ENCODE results near the gene ABLIM2.

ABLIM2 gene

GRCh38 chr4:8047837-8048678 is 110.6 kb downstream of the ABLIM2 start:
- no peak for DNase-seq (ENCODE audit: low spot score)

GRCh38 chr4:8046925-8047541 is 111.6 kb downstream of the ABLIM2 start:
- no peak for DNase-seq (ENCODE audit: low spot score)

GRCh38 chr4:8045909-8046308 is 112.7 kb downstream of the ABLIM2 start:
- no peak for DNase-seq (ENCODE audit: low spot score)

- DNase-seq (ENCODE audit: low spot score), result peak; percentile 28
Measured at GRCh38 chr4:8044699-8045098, 113.9 kb downstream of the ABLIM2 start.

- no peak for DNase-seq (ENCODE audit: low spot score)
Measured at GRCh38 chr4:8044244-8044643, 114.4 kb downstream of the ABLIM2 start.

- DNase-seq (ENCODE audit: low spot score), result no peak
Measured at GRCh38 chr4:8043596-8043995, 115.0 kb downstream of the ABLIM2 start.

GRCh38 chr4:8041868-8042267 is 116.7 kb downstream of the ABLIM2 start:
- DNase-seq (ENCODE audit: low spot score), result no peak

GRCh38 chr4:8041172-8041571 is 117.4 kb downstream of the ABLIM2 start:
- DNase-seq (ENCODE audit: low spot score), result no peak

GRCh38 chr4:8040607-8041006 is 118.0 kb downstream of the ABLIM2 start:
- DNase-seq (ENCODE audit: low spot score), result no peak

- no peak for DNase-seq (ENCODE audit: low spot score)
Measured at GRCh38 chr4:8039853-8040252, 118.8 kb downstream of the ABLIM2 start.

- no peak for DNase-seq (ENCODE audit: low spot score)
Measured at GRCh38 chr4:8039290-8039689, 119.3 kb downstream of the ABLIM2 start.

GRCh38 chr4:8038719-8039251 is 119.8 kb downstream of the ABLIM2 start:
- DNase-seq (ENCODE audit: low spot score), result no peak

- no peak for DNase-seq (ENCODE audit: low spot score)
Measured at GRCh38 chr4:8038083-8038482, 120.5 kb downstream of the ABLIM2 start.

- DNase-seq (ENCODE audit: low spot score), result no peak
Measured at GRCh38 chr4:8037150-8037769, 121.4 kb downstream of the ABLIM2 start.

GRCh38 chr4:8035371-8035780 is 123.2 kb downstream of the ABLIM2 start:
- DNase-seq (ENCODE audit: low spot score), result no peak

GRCh38 chr4:8033829-8034528 is 124.6 kb downstream of the ABLIM2 start:
- DNase-seq (ENCODE audit: low spot score), result no peak

GRCh38 chr4:8033067-8033755 is 125.4 kb downstream of the ABLIM2 start:
- DNase-seq (ENCODE audit: low spot score), result no peak

GRCh38 chr4:8032381-8032780 is 126.2 kb downstream of the ABLIM2 start:
- no peak for DNase-seq (ENCODE audit: low spot score)

- no peak for DNase-seq (ENCODE audit: low spot score)
Measured at GRCh38 chr4:8030121-8030781, 128.4 kb downstream of the ABLIM2 start.

- DNase-seq (ENCODE audit: low spot score), result no peak
Measured at GRCh38 chr4:8029689-8030088, 128.9 kb downstream of the ABLIM2 start.
